Panc1 (cell line): Measurements from ENCODE around the gene SMIM38.

Source experiments
- CTCF ChIP-seq: fragments of 450-650 bp; IDR thresholded peaks from 2 replicates; pipeline ENCODE4 v1.5.1; 2017; ENCODE audit warnings: mild to moderate bottlenecking
- POLR2AphosphoS5 ChIP-seq: IDR thresholded peaks from 2 replicates; pipeline ENCODE4 v1.6.1; 2012; ENCODE audit warnings: mild to moderate bottlenecking, low read depth, low read length, moderate library complexity
- TF ChIP-seq, protein P1 (sequence below), 2 experiments: IDR thresholded peaks; 2 replicates each; pipeline ENCODE4 v1.6.1; 2011 to 2012; ENCODE audit warnings: low read depth in 2 of 2, control low read depth in 1 of 2, low read length in 1 of 2, mild to moderate bottlenecking in 1 of 2, moderate library complexity in 1 of 2; ENCODE audit not compliant: insufficient read depth in 1 of 2

DNA sequence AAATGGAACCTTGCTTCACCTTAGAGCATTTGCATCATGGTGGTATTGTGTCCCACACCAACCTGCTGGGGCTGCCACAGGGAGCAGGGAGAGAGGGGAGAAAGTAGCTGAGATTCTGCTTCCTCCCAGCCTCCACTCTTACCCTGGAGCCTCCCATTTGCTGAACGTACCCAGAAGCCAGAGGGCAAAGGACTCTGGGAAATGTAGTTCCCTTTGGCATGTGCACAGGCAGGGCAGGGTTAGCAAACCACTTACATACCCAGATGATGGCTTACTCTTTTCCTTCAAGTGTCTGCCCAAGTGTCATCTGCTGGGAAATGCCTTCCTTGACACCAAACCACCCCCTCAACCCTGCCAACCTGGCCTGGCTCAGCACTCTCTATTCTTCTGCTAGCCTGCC, 16.9 kb downstream of the SMIM38 start:
- TF ChIP-seq CTCF, result no peak
- TF ChIP-seq POLR2AphosphoS5, result no peak
- TF ChIP-seq, protein P1, sequence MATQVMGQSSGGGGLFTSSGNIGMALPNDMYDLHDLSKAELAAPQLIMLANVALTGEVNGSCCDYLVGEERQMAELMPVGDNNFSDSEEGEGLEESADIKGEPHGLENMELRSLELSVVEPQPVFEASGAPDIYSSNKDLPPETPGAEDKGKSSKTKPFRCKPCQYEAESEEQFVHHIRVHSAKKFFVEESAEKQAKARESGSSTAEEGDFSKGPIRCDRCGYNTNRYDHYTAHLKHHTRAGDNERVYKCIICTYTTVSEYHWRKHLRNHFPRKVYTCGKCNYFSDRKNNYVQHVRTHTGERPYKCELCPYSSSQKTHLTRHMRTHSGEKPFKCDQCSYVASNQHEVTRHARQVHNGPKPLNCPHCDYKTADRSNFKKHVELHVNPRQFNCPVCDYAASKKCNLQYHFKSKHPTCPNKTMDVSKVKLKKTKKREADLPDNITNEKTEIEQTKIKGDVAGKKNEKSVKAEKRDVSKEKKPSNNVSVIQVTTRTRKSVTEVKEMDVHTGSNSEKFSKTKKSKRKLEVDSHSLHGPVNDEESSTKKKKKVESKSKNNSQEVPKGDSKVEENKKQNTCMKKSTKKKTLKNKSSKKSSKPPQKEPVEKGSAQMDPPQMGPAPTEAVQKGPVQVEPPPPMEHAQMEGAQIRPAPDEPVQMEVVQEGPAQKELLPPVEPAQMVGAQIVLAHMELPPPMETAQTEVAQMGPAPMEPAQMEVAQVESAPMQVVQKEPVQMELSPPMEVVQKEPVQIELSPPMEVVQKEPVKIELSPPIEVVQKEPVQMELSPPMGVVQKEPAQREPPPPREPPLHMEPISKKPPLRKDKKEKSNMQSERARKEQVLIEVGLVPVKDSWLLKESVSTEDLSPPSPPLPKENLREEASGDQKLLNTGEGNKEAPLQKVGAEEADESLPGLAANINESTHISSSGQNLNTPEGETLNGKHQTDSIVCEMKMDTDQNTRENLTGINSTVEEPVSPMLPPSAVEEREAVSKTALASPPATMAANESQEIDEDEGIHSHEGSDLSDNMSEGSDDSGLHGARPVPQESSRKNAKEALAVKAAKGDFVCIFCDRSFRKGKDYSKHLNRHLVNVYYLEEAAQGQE (IDR thresholded peaks at IDR 0.05; ENCODE audit: insufficient read depth in 1 of 2, low read depth in 2 of 2, low read length in 1 of 2), result no peak
